Heart left ventricle (tissue), 13 donors: ENCODE results near the gene MED27.

Experiments
- POLR2A ChIP-seq, 2 donors: fragments of 450-650 bp; IDR thresholded peaks; one replicate each; pipeline ENCODE4 v1.6.1; 2017; ENCODE audit warnings: antibody characterized with exemption in 2 of 2, mild to moderate bottlenecking in 2 of 2, moderate library complexity in 2 of 2
- TF ChIP-seq, protein P1 (sequence below), 12 donors: fragments of 200-600 bp; sonication (generic) in 4 of 12; IDR thresholded peaks; one replicate each; pipeline versions ENCODE4 v1.5.0 to v1.8.0; 2018 to 2022; ENCODE audit warnings: antibody characterized with exemption in 12 of 12, mild to moderate bottlenecking in 5 of 12
- donor health status: ischemic (EF 13 %, LVEDD 7.1; RV severe dilation, severe dysfunction).
- donor health status: DM: no; HTN: yes; CAD: no.
- donor health status: DM: no; HTN: no; CAD: no.
- donor health status: ischemic (EF 25% LVEDD 6.9; RV normal size, moderate dysfunction).
- donor health status: ischemic (EF 25% LVEDD 5.7; RV mildly dilated, moderate dysfunction).
- donor health status: ischemic (EF 35%, LVEDD 5.7; RV mildly dilated, moderate dysfunction).
- donor health status: nonischemic (EF 11% LVEDD 7.7; RV severe dilation, severe dysfunction).
- donor health status: DM: yes; HTN: yes; CAD: no.
- donor health status: PGD.
- donor health status: ischemic (EF 29% LVEDD 5.4; RV normal size, mild dysfunction).
- donor health status: nonischemic (EF 23%, LVEDD 6.1; RV moderate dilation, normal function).

DNA sequence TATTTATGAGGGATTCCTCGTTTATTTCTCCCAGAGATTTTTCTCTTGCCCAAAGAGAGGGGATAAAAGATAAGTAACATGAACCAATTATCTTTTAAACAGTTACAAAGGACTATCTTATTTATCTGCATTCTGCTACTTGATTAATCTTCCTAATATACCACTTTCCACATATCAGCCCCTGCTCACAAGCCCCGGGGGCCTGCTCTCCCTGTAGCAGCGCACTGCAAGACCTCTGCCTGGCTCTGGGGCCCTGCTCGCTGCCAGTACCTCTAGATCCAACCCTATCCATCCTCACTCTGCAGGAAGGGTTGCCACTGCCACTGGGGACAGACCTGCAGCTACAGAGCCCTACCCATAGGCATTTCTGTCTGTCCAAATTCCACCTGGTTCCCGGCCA, 75.3 kb downstream of the MED27 start:
- TF ChIP-seq, protein P1, sequence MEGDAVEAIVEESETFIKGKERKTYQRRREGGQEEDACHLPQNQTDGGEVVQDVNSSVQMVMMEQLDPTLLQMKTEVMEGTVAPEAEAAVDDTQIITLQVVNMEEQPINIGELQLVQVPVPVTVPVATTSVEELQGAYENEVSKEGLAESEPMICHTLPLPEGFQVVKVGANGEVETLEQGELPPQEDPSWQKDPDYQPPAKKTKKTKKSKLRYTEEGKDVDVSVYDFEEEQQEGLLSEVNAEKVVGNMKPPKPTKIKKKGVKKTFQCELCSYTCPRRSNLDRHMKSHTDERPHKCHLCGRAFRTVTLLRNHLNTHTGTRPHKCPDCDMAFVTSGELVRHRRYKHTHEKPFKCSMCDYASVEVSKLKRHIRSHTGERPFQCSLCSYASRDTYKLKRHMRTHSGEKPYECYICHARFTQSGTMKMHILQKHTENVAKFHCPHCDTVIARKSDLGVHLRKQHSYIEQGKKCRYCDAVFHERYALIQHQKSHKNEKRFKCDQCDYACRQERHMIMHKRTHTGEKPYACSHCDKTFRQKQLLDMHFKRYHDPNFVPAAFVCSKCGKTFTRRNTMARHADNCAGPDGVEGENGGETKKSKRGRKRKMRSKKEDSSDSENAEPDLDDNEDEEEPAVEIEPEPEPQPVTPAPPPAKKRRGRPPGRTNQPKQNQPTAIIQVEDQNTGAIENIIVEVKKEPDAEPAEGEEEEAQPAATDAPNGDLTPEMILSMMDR (IDR thresholded peaks at IDR 0.05): no peak
- no peak for TF ChIP-seq POLR2A (IDR thresholded peaks at IDR 0.05)
